Stimulated activated CD8-positive, alpha-beta memory T cell treated with anti-CD3 and anti-CD28 coated beads, Interleukin-2, amount 100 ng/mL, for 48 hours (primary cell): Measurements from ENCODE around the gene GALNS.

Source experiments
- DNase-seq, 2 donors: peaks; one replicate each; pipeline ENCODE4 v3.0.0-alpha.2; 2020; ENCODE audit warnings: low read depth in 2 of 2

Gene GALNS

GRCh38 chr16:88856122-88856827 lies 472 bp downstream of the GALNS start:
- DNase-seq = no peak

DNA sequence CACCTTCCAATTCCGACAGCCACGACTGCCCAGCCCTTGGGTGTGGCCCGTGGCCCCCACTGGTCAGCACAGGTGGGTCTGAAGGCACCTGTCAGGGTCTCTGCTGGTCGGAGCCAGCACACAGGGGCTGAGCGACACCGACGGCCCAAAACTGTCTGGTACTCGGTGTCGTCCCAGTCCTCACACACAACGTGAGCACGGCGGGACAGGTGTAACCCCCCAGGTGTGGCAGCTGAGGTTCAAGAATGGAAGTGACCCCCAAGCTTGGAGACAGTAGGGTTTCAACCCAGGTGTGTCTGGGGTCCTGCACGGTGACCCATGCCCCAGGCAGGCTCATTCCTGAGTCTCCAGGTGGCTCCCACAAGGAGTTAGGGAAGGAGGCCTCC lies 1.0 kb downstream of the GALNS start:
- DNase-seq = no peak

GRCh38 chr16:88855176-88855575 lies 1.6 kb downstream of the GALNS start:
- DNase-seq = no peak

DNA sequence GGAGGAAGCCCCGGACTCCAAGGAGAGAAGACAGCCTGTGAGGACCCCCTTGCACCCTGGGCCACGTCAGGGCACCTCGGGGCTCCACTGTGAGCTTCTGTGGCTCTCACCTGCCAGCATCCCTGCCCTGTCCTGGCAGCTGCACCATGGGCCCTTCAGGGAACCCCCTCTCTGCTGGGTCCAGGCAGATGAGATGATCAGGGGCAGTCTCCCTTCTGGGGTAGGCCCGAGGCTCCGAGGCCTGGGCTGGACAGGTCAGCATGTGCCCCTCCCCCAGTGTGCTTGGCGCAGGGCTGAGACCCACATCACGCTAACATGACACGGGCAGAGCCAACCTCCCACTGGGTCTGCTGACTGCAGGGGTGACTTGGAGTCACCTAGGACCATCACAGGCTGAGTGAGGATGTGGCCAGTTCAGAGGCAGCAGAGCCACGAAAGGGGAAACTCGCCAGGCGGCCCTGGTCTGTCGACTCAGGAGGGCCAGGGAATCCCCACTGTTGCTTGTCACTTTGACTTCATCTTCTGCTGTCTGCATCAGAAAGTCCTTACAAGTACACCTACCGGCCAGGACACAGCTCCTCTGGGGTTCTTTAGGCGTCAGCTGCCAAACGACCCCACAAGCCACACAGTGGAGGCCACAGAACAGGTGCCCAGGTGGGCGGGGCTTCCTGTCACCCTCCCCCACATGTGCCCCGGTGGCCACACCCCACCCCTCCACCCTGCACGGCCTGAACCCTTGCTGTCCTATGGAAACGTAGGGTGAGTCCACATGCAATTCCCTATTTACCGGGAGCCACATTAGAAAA lies 2.2 kb downstream of the GALNS start:
- DNase-seq = peak in 1 of 2 donors; percentile 19

DNA sequence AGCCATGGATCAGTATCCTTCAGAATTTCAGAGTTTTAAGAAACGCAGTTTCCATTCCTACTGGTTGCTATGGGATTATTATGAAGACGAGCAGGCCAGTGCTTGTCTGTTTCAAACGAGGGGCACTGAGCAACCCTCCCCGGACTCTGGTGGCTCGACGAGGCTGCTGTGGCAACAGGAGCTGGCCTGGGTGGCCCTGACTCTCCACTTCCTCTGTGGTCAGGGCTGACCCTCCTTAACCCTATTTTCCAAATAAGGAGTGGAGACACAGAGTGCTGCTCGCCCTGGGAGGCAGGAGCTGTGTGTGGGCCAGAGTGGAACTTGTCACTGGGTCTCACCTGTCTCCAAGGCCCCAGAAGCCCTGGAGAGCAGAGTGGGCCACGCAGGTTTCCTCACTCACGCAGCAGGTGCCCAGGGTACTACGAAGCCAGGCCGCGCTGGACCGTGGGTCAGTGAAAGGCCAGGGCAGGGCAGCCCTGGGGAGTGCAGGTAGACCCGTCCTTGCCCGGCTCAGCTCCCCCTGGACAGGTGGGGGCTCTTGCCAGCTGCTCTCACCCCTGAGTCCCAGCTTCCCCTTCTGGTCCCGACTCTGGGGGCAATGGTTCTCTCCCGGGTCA lies 3.3 kb downstream of the GALNS start:
- no peak for DNase-seq

- no peak for DNase-seq
Observed at GRCh38 chr16:88851616-88852015, 5.1 kb downstream of the GALNS start.

DNA sequence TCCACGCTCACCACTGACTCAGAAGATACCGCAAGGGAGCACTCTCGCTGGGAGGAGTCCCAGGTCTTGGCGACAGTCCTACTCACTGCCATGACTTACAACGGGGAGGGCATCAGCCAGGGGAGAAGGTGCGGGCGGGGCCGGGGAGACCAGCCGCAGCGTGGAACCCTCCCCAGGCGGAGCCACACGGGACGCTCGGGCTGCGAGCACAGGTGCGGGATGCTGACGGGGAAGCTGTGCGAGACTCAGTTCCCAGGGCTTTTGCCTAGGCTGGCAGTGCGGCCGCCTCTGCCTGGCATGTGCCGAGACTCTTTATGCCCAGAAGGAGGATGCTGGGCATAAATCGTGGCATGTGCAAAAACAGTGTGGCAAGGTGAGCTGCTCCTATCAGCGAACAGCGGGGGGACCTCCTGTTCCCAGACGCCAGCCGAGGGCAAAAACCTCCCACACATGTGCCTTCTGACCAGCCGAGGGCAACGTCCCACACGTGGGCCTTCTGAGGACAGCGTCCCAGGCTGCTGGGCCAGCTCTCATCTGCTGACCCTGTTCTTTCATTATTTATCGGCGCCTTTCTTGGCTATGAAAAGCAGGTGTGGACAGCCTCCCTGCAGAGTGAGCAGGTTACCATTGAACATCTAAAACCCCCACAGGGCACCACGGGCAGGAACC lies 6.1 kb downstream of the GALNS start:
- DNase-seq = no peak

DNA sequence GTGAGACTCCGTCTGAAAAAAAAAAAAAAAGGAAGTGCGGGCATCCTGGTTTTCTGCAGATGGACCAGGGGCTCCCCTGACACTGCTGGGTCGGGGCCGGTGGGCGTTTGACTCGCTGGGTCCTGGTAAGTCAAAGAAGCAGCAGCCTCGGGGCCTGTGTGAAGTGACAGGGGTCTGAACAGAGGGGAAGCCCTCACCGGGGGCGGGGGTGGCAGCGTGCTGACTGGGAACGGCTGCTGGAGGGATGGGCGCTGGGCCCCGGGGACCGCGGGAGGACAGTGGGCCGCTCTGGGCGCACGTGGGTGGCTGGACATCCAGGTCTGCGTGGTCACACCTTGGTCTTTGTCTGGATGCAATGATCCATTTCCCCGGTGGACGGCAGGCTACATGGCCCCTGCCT lies 8.2 kb downstream of the GALNS start:
- no peak for DNase-seq

GRCh38 chr16:88847654-88848053 lies 9.1 kb downstream of the GALNS start:
- no peak for DNase-seq

DNA sequence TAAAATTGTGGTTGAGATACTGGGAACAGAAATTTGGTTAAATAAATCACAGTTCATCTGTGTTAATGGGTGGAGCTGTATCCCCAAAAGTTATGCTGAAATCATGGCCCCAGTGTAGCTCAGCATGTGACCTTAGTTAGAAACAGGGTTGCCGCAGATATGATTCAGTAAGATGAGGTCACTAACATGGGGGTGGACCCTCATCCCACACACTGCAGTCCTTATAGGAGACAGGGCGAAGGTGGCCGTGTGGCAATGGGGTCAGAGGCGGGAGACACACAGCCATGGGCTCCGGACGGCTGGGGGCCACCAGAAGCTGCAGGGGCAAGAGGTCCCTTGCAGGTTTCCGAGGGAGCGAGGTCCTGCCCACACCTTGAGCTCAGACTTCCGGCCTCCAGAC lies 10.7 kb downstream of the GALNS start:
- DNase-seq = no peak

- no peak for DNase-seq
Observed at GRCh38 chr16:88844419-88845036, 12.2 kb downstream of the GALNS start.

- DNase-seq = no peak
Observed at GRCh38 chr16:88843256-88843655, 13.5 kb downstream of the GALNS start.

DNA sequence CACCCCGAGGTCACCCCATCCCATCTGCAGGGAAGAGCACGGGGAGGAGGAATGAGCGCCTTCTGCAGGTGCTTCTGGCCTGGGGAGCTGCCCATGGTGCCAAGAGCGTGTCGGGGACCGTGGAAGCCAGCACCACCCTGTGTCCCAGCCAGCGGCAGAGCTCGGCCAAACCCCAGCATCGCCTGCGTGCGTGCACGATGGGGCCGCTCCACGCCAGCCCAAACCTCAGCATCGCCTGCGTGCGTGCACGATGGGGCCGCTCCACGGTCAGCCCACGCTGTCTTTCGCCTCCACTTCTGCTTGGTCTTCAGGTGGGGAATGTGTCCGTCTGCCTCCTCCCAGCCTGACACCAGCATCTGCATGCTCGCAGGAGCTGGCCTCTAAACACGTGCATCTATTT lies 13.9 kb downstream of the GALNS start:
- no peak for DNase-seq

GRCh38 chr16:88842308-88842756 lies 14.4 kb downstream of the GALNS start:
- no peak for DNase-seq

DNA sequence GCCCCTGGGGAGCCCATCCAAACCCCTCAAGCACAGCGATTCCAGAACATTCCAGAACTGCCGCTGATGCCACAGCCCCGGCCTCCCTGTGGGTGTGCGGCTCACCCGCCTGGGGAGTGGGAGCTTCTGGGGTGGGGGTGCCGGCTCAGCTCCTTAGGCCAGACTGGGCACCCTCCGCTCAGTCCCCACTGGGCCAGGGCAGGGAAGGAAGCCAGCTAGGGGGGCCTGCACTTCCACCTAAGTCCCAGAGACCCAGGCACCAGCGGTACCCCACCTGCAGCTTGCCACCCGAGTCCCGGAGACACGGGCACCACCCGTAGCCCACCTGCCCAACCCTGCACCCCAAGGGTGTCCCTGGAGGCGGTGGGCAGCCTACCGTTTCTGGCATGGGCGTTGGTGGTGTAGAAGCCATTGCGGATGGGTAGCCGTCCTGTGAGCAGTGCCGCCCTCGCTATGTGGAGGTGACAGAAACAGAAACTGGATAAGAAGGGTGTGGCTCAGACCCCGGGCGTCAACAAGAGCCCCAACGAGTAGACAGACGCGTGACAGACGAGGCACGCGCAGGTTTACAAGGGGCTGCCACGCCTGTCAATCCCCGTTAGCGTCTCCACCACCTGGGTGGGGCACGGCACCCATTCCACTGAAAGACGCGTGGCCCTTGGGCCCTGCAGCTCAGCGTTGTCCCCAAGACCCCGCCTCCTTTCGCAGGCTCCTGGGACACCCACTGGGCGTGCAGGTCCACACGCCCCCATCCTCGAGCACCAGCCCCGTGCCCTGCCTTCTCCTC lies 15.0 kb downstream of the GALNS start:
- DNase-seq = no peak

DNA sequence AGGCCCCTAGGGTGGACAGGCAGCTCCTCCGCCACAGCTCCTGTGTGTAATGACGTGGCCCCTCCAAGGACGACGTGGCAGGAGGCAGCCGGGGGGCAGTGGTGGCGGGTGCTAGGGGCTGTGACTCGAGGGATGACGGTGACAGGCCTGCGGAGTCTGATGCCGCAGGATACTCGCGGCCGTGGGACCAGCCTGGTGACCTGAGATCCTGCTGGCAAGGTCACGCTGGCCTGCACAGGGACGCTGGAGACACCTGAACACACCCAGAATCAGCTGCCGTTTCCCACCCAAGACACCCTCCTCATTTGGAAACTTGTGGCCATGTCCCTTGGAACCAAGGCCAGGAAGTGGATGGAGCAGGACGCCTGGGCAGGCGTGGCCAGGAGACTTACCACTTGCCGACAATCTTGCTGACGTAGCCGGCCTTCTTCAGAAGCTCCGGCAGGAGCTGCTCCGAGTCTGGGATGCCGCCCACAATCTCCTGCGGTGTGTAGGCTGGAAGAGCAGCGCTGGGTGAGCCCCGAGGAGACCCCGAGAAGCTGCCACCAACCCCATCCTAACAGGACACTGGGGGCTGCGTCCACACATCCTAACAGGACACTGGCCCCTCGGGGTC lies 16.0 kb downstream of the GALNS start:
- DNase-seq = no peak

DNA sequence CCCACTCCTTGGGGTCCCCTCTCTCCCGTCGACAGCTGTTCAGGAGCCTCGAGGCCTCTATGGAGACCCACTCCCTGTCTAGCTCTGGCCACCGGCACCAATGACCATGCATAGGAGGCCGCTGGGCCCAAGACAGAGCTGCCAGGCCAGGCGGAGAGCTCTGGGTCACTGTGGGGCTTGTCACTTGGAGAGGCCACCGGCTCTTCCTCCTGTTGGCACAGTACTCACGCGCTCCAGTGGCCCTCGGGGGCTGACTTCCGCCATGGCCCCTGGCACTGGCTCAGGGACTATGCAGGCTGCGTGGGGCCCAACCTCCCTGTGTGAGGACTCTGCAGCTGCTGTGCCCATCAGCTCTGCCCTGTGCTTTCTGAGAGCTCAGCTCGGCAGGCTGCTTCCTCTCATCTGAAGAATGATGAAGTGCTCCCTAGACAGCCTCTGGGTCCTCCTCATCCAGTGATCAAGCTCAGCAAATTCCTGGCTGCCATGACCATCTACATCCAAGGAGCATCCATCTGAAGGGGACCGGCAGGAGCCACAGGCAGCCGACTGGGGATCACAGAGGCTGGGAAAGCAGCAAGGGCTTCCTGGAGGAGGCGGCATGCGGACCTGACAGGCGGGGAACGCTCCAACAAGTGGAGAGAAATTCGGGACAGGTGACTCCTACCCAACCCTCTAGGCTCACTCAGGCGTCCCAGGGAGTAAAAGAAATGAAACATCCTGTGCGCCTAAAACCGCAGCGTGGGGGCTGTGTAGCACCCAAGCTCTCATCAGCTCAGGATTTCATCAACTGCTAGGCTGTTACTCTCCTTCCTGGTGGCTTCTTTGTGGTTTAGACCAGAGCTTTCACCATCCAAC lies 16.8 kb downstream of the GALNS start:
- no peak for DNase-seq

DNA sequence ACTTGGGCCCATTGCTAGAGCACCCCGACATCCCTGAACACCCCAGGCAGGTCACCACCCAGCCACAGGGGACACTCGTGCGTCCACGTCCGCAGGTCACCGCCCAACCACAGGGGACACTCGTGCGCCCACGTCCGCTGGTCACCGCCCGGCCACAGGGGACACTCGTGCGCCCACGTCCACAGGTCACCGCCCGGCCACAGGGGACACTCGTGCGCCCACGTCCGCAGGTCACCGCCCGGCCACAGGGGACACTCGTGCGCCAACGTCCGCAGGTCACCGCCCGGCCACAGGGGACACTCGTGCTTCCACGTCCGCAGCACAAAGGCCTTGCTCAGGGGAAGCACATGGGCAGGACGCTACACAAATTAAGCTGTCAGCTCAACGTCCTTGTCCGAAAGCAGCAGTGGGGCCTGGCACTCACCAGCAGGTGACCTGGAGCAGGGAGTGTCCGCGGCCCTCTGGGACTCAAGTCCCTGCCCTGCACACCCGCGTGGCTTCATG lies 17.7 kb downstream of the GALNS start:
- DNase-seq = no peak

GRCh38 chr16:88838566-88838965 lies 18.2 kb downstream of the GALNS start:
- DNase-seq = no peak
